A549 (cell line): ENCODE data around the gene TNFAIP3. TPM values are rescaled to one million over a fixed set of nuclear protein-coding genes. Genes with fewer than 3 reads are reported as not detected.

Experiments
- ATAC-seq, 2 experiments: fragments of 200-7000 bp in 1 of 2; fragments of >200 bp in 1 of 2; cut with Nextera tagmentation in 1 of 2; cut with Tn5 transposase in 1 of 2; 3 replicates each; pipeline versions ENCODE4 v1.8.0 to v1.9.1; 2018 to 2020; ENCODE audit warnings: mild to moderate bottlenecking in 1 of 2, moderate library complexity in 1 of 2
- CTCF ChIA-PET: fragments of 300-600 bp; sonication (Branson Sonifier 250); formaldehyde crosslinking; extraction: SDS; loops from one replicate; lab custom pipeline; 2021; ENCODE audit warnings: antibody characterized with exemption, inconsistent platforms; lab: Yijun Ruan, JAX
- POLR2A ChIA-PET: fragments of 350-600 bp; formaldehyde crosslinking; extraction: SDS; loops from one replicate; lab custom pipeline; 2021; ENCODE audit warnings: antibody characterized with exemption, inconsistent platforms; lab: Yijun Ruan, JAX
- DNase-seq, 2 experiments: peaks; one replicate each; pipeline versions ENCODE4 v3.0.0 to v3.0.0-alpha.2; 2011 to 2016; ENCODE audit warnings: low read depth in 1 of 2, low spot score in 1 of 2
- FAIRE-seq: peaks from 2 replicates; lab custom pipeline; 2011; peaks lifted over from hg19 to GRCh38; lab: Jason Lieb, UNC
- H3K27ac ChIP-seq, 2 experiments: fragments of >200 bp; sonication (Bioruptor Twin); formaldehyde crosslinking; 3 replicates each; pipeline ENCODE4 v1.5.1; 2016 to 2017
- H3K4me1 ChIP-seq: fragments of >200 bp; sonication (Bioruptor Twin); formaldehyde crosslinking; 3 replicates; pipeline ENCODE4 v1.6.1; 2016
- H3K4me2 ChIP-seq: fragments of >200 bp; sonication (Bioruptor Twin); formaldehyde crosslinking; 3 replicates; pipeline ENCODE4 v1.6.1; 2016
- H3K4me3 ChIP-seq: fragments of >200 bp; sonication (Bioruptor Twin); formaldehyde crosslinking; 3 replicates; pipeline ENCODE4 v1.5.1; 2016
- H3K9me3 ChIP-seq: fragments of >200 bp; sonication (Bioruptor Twin); formaldehyde crosslinking; 3 replicates; pipeline ENCODE4 v1.6.1; 2016
- ATOH8 ChIP-seq: fragments of 250-450 bp; sonication (Bioruptor Pico); IDR thresholded peaks from 2 replicates; pipeline ENCODE4 v1.5.0; 2020; ENCODE audit warnings: low read depth, mild to moderate bottlenecking, moderate library complexity
- CBX2 ChIP-seq: fragments of 200-600 bp; sonication (generic); IDR thresholded peaks from 2 replicates; pipeline ENCODE4 v1.6.1; 2016; ENCODE audit warnings: low read depth, mild to moderate bottlenecking, borderline replicate concordance
- CHD4 ChIP-seq: fragments of 200-600 bp; sonication (generic); IDR thresholded peaks from 2 replicates; pipeline ENCODE4 v1.6.1; 2016; ENCODE audit warnings: antibody characterized with exemption, mild to moderate bottlenecking, borderline replicate concordance
- FOSL2 ChIP-seq, 2 experiments: fragments of 450-650 bp in 1 of 2; fragments of >200 bp in 1 of 2; sonication (Bioruptor Twin) in 1 of 2; formaldehyde crosslinking; IDR thresholded peaks; 2 replicates each; pipeline versions ENCODE4 v1.5.0 to v1.6.1; 2016 to 2020; ENCODE audit warnings: mild to moderate bottlenecking in 1 of 2, moderate library complexity in 1 of 2
- GATA3 ChIP-seq: IDR thresholded peaks from 2 replicates; pipeline ENCODE4 v1.6.1; 2012; ENCODE audit warnings: borderline replicate concordance
- HDAC2 ChIP-seq: fragments of 200-600 bp; sonication (generic); IDR thresholded peaks from 2 replicates; pipeline ENCODE4 v1.6.1; 2016
- KDM1A ChIP-seq: fragments of 200-600 bp; sonication (generic); IDR thresholded peaks from 2 replicates; pipeline ENCODE4 v1.6.1; 2016; ENCODE audit warnings: low read depth, mild to moderate bottlenecking
- MAFK ChIP-seq: fragments of 450-650 bp; IDR thresholded peaks from 2 replicates; pipeline ENCODE4 v1.6.1; 2014; ENCODE audit not compliant: partially characterized antibody
- MAZ ChIP-seq: fragments of 150-350 bp; IDR thresholded peaks from 2 replicates; pipeline ENCODE4 v1.6.1; 2014; ENCODE audit warnings: antibody characterized with exemption, low read depth, low read length, borderline replicate concordance
- MYC ChIP-seq: IDR thresholded peaks from 2 replicates; pipeline ENCODE4 v1.6.1; 2012; ENCODE audit warnings: mild to moderate bottlenecking, inconsistent platforms, low read length, improper control_type of control experiment, borderline replicate concordance
- NFE2L2 ChIP-seq: fragments of 150-350 bp; conservative IDR thresholded peaks from 2 replicates; pipeline ENCODE4 v1.6.1; 2014; ENCODE audit warnings: low read length
- NR3C1 ChIP-seq: fragments of >200 bp; sonication (Bioruptor Twin); formaldehyde crosslinking; IDR thresholded peaks from 3 replicates; pipeline ENCODE4 v1.6.1; 2017
- PHF8 ChIP-seq: fragments of 200-600 bp; sonication (generic); IDR thresholded peaks from 2 replicates; pipeline ENCODE4 v1.6.1; 2016; ENCODE audit warnings: low read depth, mild to moderate bottlenecking, antibody characterized with exemption, moderate library complexity, borderline replicate concordance
- REST ChIP-seq: fragments of 200-600 bp; sonication (generic); IDR thresholded peaks from 2 replicates; pipeline ENCODE4 v1.6.1; 2016; ENCODE audit warnings: antibody characterized with exemption, mild to moderate bottlenecking, moderate library complexity
- TFCP2L1 ChIP-seq: fragments of 250-450 bp; sonication (Bioruptor Pico); IDR thresholded peaks from 2 replicates; pipeline ENCODE4 v1.5.0; 2021; ENCODE audit warnings: mild to moderate bottlenecking
- TP53 ChIP-seq: fragments of 250-450 bp; sonication (Bioruptor Pico); IDR thresholded peaks from 2 replicates; pipeline ENCODE4 v1.5.0; 2021; ENCODE audit warnings: mild to moderate bottlenecking, moderate library complexity
- WGBS: methylation state at CpG from one replicate; pipeline ENCODE4 v1.1.6; 2017; ENCODE audit errors: missing lambda C conversion rate; 5-methylcytosine and 5-hydroxymethylcytosine counted together
- polyA plus RNA-seq, 4 experiments: library from polyadenylated mRNA; depleted of rRNA in 3 of 4; stranded (reverse); fragments of >200 nt; fragmentation: RNase III in 1 of 4; extraction: RNeasy Plus Mini Kit Qiagen cat#74134 plus additional on column Dnase treatment in 1 of 4; gene quantifications; 2 replicates in 3 of 4; 3 replicates in 1 of 4; pipeline ENCODE4 v1.2.3, GENCODE V29; 2011 to 2017
- TF ChIP-seq, protein P1 (sequence below): fragments of >200 bp; sonication (Bioruptor Twin); formaldehyde crosslinking; IDR thresholded peaks from 3 replicates; pipeline ENCODE4 v1.6.1; 2016

Gene TNFAIP3
- polyA plus RNA-seq, 2 of the 4 experiments (the other 2 are of a cell fraction): 2.7 to 8.5 TPM

GRCh38 chr6:137923866-137924653, 57.0 kb downstream of the TNFAIP3 start:
- POLR2A ChIA-PET: no interaction called here

GRCh38 chr6:137925141-137925698, 58.2 kb downstream of the TNFAIP3 start:
- POLR2A ChIA-PET: no interaction called here
- FAIRE-seq (no peak), ATAC-seq (no peak), DNase-seq (no peak)
- TF ChIP-seq ATOH8: no peak
- TF ChIP-seq HDAC2: no peak
- TF ChIP-seq KDM1A: no peak
- TF ChIP-seq CHD4: no peak
- TF ChIP-seq PHF8: no peak
- TF ChIP-seq NFE2L2: no peak
- no peak for TF ChIP-seq TFCP2L1 (CRISPR knock-in tag)
- no peak for TF ChIP-seq MYC
- no peak for TF ChIP-seq REST
- TF ChIP-seq GATA3: no peak
- TF ChIP-seq NR3C1: no peak
- TF ChIP-seq CBX2: no peak
- no peak for TF ChIP-seq MAZ
- TF ChIP-seq, protein P1, sequence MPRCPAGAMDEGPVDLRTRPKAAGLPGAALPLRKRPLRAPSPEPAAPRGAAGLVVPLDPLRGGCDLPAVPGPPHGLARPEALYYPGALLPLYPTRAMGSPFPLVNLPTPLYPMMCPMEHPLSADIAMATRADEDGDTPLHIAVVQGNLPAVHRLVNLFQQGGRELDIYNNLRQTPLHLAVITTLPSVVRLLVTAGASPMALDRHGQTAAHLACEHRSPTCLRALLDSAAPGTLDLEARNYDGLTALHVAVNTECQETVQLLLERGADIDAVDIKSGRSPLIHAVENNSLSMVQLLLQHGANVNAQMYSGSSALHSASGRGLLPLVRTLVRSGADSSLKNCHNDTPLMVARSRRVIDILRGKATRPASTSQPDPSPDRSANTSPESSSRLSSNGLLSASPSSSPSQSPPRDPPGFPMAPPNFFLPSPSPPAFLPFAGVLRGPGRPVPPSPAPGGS: no peak
- TF ChIP-seq TP53 (CRISPR knock-in tag): no peak
- CTCF ChIA-PET: interaction anchor here (0.8 to 3.1 kb wide), 4 partner anchors 15 to 221 kb away, joined by 3 to 13 read pairs (median 4); no protein-coding TSS in a partner anchor
- Histone ChIP-seq H3K4me3 (no peak overlapping the region), H3K27ac (no peak overlapping the region), H3K9me3 (no peaks in the 10 kb centered on the region), H3K4me2 (no peak overlapping the region), H3K4me1 (no peaks in the 10 kb centered on the region)
- 92% methylated on average over 12 of the region's 12 CpGs for WGBS

More at GRCh38 chr6:137923866-137924653, 57.0 kb downstream of the TNFAIP3 start:
- H3K27ac ChIP-seq: no peak overlapping the region
- DNase-seq (no peak), FAIRE-seq (no peak), ATAC-seq (no peak)
- no peak for TF ChIP-seq FOSL2 (IDR thresholded peaks at IDR 0.05)
- no peak for TF ChIP-seq FOSL2 (CRISPR knock-in tag; IDR thresholded peaks at IDR 0.05)
- TF ChIP-seq MAFK: peak; percentile 15
- H3K4me2 ChIP-seq: no peak overlapping the region
- H3K9me3 ChIP-seq: no peaks in the 10 kb centered on the region
- 77% methylated on average over 4 of the region's 4 CpGs for WGBS
- CTCF ChIA-PET: interaction anchor here (0.8 to 1.1 kb wide), 2 partner anchors 10 to 21 kb away, joined by 3 to 6 read pairs; no protein-coding TSS in a partner anchor
- no peak overlapping the region for H3K4me3 ChIP-seq
- no peaks in the 10 kb centered on the region for H3K4me1 ChIP-seq
